GM12878 (cell line): ENCODE data around the gene ETV1. TPM values are rescaled to one million over a fixed set of nuclear protein-coding genes. Genes with fewer than 3 reads are reported as not detected.

Source experiments
- ATAC-seq: fragments of 200-7000 bp; cut with Tn5 transposase; 3 replicates; pipeline ENCODE4 v1.9.1; 2020; ENCODE audit warnings: mild to moderate bottlenecking, moderate library complexity
- BruUV-seq: library from RNA; stranded (reverse); fragments of 400-500 nt; replicated peaks from 2 replicates; lab custom pipeline; 2021; lab: Mats Ljungman, UMichigan
- CTCF ChIA-PET: fragments of 300-600 bp; sonication (Branson Sonifier 250); formaldehyde crosslinking; extraction: SDS; loops from one replicate; lab custom pipeline; 2021; ENCODE audit warnings: inconsistent platforms; lab: Yijun Ruan, JAX
- POLR2A ChIA-PET: fragments of 350-600 bp; formaldehyde crosslinking; extraction: SDS; loops from one replicate; lab custom pipeline; 2021; ENCODE audit warnings: inconsistent platforms; lab: Charles Lee
- RAD21 ChIA-PET: fragments of 300-600 bp; sonication (Branson Sonifier 250); formaldehyde crosslinking; loops from one replicate; lab custom pipeline; 2023; ENCODE audit warnings: antibody characterized with exemption; ENCODE audit not compliant: unreplicated experiment; lab: Charles Lee
- SMC1A ChIA-PET: fragments of 300-600 bp; sonication (Branson Sonifier 250); formaldehyde crosslinking; loops from one replicate; lab custom pipeline; 2023; ENCODE audit not compliant: unreplicated experiment, uncharacterized antibody; lab: Charles Lee
- DNase-seq: peaks from one replicate; pipeline ENCODE4 v3.0.0-alpha.2; 2011; ENCODE audit warnings: low read depth, low spot score
- FAIRE-seq: peaks from 3 replicates; lab custom pipeline; 2011; peaks lifted over from hg19 to GRCh38; lab: Jason Lieb, UNC
- H2AFZ ChIP-seq: 2 replicates; pipeline ENCODE4 v1.6.0; 2011; ENCODE audit warnings: low read depth, low read length, control low read depth; ENCODE audit not compliant: control insufficient read depth
- H3K27ac ChIP-seq: 2 replicates; pipeline ENCODE4 v1.5.1; 2011; ENCODE audit warnings: control low read depth; ENCODE audit not compliant: control insufficient read depth, insufficient read depth
- H3K27me3 ChIP-seq, 2 experiments: replicated peaks in 1 of 2; 2 replicates each; pipeline versions ENCODE4 v1.6.0 to v1.6.1; 2011; ENCODE audit warnings: low read length in 1 of 2; ENCODE audit not compliant: control insufficient read depth in 2 of 2, insufficient read depth in 2 of 2
- H3K36me3 ChIP-seq, 2 experiments: 2 replicates each; pipeline ENCODE4 v1.5.1; 2011; ENCODE audit warnings: low read length in 1 of 2; ENCODE audit not compliant: control insufficient read depth in 2 of 2, insufficient read depth in 2 of 2
- H3K4me1 ChIP-seq: 2 replicates; pipeline ENCODE4 v1.6.1; 2011; ENCODE audit warnings: mild to moderate bottlenecking, low read length, moderate library complexity, mixed read lengths; ENCODE audit not compliant: control insufficient read depth, insufficient read depth
- H3K4me2 ChIP-seq: 2 replicates; pipeline ENCODE4 v1.6.0; 2011; ENCODE audit warnings: control low read depth; ENCODE audit not compliant: control insufficient read depth, insufficient read depth
- H3K4me3 ChIP-seq: fragments of 200-600 bp; sonication (generic); 2 replicates; pipeline ENCODE4 v1.5.1; 2016
- H3K79me2 ChIP-seq: 2 replicates; pipeline ENCODE4 v1.6.0; 2011; ENCODE audit warnings: low read length; ENCODE audit not compliant: control insufficient read depth, insufficient read depth
- H3K9ac ChIP-seq: 2 replicates; pipeline ENCODE4 v1.8.0; 2011; ENCODE audit warnings: low read length, control low read depth, mixed read lengths; ENCODE audit not compliant: control insufficient read depth, insufficient read depth
- H3K9me3 ChIP-seq: replicated peaks from 3 replicates; pipeline ENCODE4 v1.5.1; 2011; ENCODE audit warnings: mild to moderate bottlenecking, low read length; ENCODE audit not compliant: control insufficient read depth, insufficient read depth
- H4K20me1 ChIP-seq: 2 replicates; pipeline ENCODE4 v1.6.0; 2011; ENCODE audit not compliant: control insufficient read depth, insufficient read depth
- CHD4 ChIP-seq: fragments of 200-600 bp; sonication (generic); IDR thresholded peaks from 2 replicates; pipeline ENCODE4 v1.6.1; 2016; ENCODE audit warnings: mild to moderate bottlenecking
- CREM ChIP-seq: IDR thresholded peaks from 2 replicates; pipeline ENCODE4 v1.6.1; 2014; ENCODE audit warnings: antibody characterized with exemption, low read depth
- E4F1 ChIP-seq: fragments of 450-650 bp; IDR thresholded peaks from 2 replicates; pipeline ENCODE4 v1.6.1; 2018; ENCODE audit warnings: borderline replicate concordance, mild to moderate bottlenecking; ENCODE audit not compliant: partially characterized antibody
- FOXK2 ChIP-seq: fragments of 450-650 bp; IDR thresholded peaks from 2 replicates; pipeline ENCODE4 v1.6.1; 2017; ENCODE audit warnings: mild to moderate bottlenecking, moderate library complexity
- IRF5 ChIP-seq: fragments of 450-650 bp; IDR thresholded peaks from 2 replicates; pipeline ENCODE4 v1.6.1; 2017; ENCODE audit warnings: borderline replicate concordance
- JUNB ChIP-seq: IDR thresholded peaks from 2 replicates; pipeline ENCODE4 v1.6.1; 2016; ENCODE audit warnings: antibody characterized with exemption, mild to moderate bottlenecking
- MYB ChIP-seq: fragments of 150-350 bp; IDR thresholded peaks from 2 replicates; pipeline ENCODE4 v1.6.1; 2014; ENCODE audit warnings: mild to moderate bottlenecking, low read depth, low read length, borderline replicate concordance
- NFIC ChIP-seq: IDR thresholded peaks from 2 replicates; pipeline ENCODE4 v1.6.1; 2012; ENCODE audit warnings: low read depth, mild to moderate bottlenecking, inconsistent platforms, low read length, moderate library complexity
- PRDM15 ChIP-seq: fragments of 450-650 bp; formaldehyde crosslinking; IDR thresholded peaks from 2 replicates; pipeline ENCODE4 v1.4.0; 2020; ENCODE audit warnings: mild to moderate bottlenecking, moderate library complexity
- RBBP5 ChIP-seq: fragments of 200-600 bp; sonication (generic); conservative IDR thresholded peaks from 2 replicates; pipeline ENCODE4 v1.6.1; 2016
- ZBTB4 ChIP-seq: fragments of 450-650 bp; formaldehyde crosslinking; IDR thresholded peaks from 2 replicates; pipeline ENCODE4 v1.4.0; 2022; ENCODE audit warnings: mild to moderate bottlenecking, moderate library complexity
- WGBS: methylation state at CpG from one replicate; pipeline ENCODE4 v1.1.6; 2016; ENCODE audit warnings: low lambda C conversion rate; ENCODE audit not compliant: insufficient replicate concordance, insufficient coverage; ENCODE audit errors: missing lambda C conversion rate; 5-methylcytosine and 5-hydroxymethylcytosine counted together
- in situ Hi-C: fragments of 300-500 bp; cut with MboI; formaldehyde crosslinking; loops from 9 replicates; pipeline ENCODE4 v1.14.3; 2018; ENCODE audit warnings: mixed read lengths
- intact Hi-C: fragments of 100-400 bp; cut with micrococcal nuclease; formaldehyde crosslinking; loops from one replicate; pipeline ENCODE4 v1.14.2; 2022; ENCODE audit not compliant: unreplicated experiment
- polyA plus RNA-seq, 11 experiments: library from polyadenylated mRNA; depleted of rRNA in 4 of 11; unstranded in 6 of 11; stranded (reverse) in 5 of 11; fragments of >200 nt; fragmentation: Nextera tagmentation in 4 of 11; fragmentation: Illumina TruSeq in 1 of 11; extraction: Ambion mirVana in 4 of 11; extraction: Trizol in 1 of 11; gene quantifications; 1 replicate in 1 of 11; 2 replicates in 10 of 11; pipeline versions ENCODE4 v1.2.1 to v1.2.3, GENCODE V29; 2011 to 2016; ENCODE audit warnings: inconsistent platforms in 2 of 11, missing spikeins in 2 of 11, low read depth in 1 of 11
- total RNA-seq, 4 experiments: library from RNA; depleted of rRNA in 3 of 4; stranded (reverse); fragments of >200 nt in 3 of 4; fragmentation: Illumina TruSeq in 1 of 4; extraction: Trizol in 1 of 4; gene quantifications; 2 replicates each; pipeline versions ENCODE4 v1.2.1 to v1.2.3, GENCODE V29; 2013 to 2021

Gene ETV1
- total and polyA plus RNA-seq, 10 of the 15 experiments (the other 5 are each of a cell fraction or from before 2014, with no cell fraction given): 0.03 to 9.3 (median 0.16) TPM; not detected in 4

- TF ChIP-seq PRDM15 (CRISPR knock-in tag): no peak
Observed at GRCh38 chr7:13988731-13989125, 738 bp downstream of the ETV1 start (continued).

GRCh38 chr7:13988065-13988464 lies 1.4 kb downstream of the ETV1 start:
- in situ Hi-C loops: no loop called here
- ChIA-PET RAD21 (interaction anchor here (1.1 kb wide), 1 partner anchor 11 kb away, joined by 3 read pairs; no protein-coding TSS in a partner anchor), SMC1A (no interaction called here), CTCF (interaction anchor here (1.2 kb wide), 1 partner anchor 19 kb away, joined by 3 read pairs; no protein-coding TSS in a partner anchor), POLR2A (interaction anchor here (0.6 kb wide), 1 partner anchor 18 kb away, joined by 3 read pairs; no protein-coding TSS in a partner anchor)
- ATAC-seq (no peak), FAIRE-seq (no peak), DNase-seq (no peak)
- H2AFZ ChIP-seq: no peak overlapping the region
- intact Hi-C loops: no loop called here
- no TSS peak for BruUV-seq
- 51% methylated on average over 8 of the region's 8 CpGs for WGBS
- no peaks in the 10 kb centered on the region for H3K36me3 ChIP-seq
- no peak overlapping the region for H3K9ac ChIP-seq
- no peaks in the 10 kb centered on the region; the same call in 2 of the 3 replicates for H3K9me3 ChIP-seq
- H3K27me3 ChIP-seq: no peaks in the 10 kb centered on the region; a peak in 2 of 4 replicates
- H3K4me1 ChIP-seq: no peaks in the 10 kb centered on the region
- H3K4me3 ChIP-seq: no peak overlapping the region
- no peak overlapping the region for H3K4me2 ChIP-seq
- H3K27ac ChIP-seq: no peak overlapping the region
- TF ChIP-seq RBBP5 (no peak), E4F1 (no peak), CHD4 (no peak), MYB (no peak), IRF5 (no peak), ZBTB4 (CRISPR knock-in tag) (no peak), FOXK2 (no peak), CREM (no peak), JUNB (no peak), NFIC (no peak)
- no peaks in the 10 kb centered on the region for H3K79me2 ChIP-seq
- H4K20me1 ChIP-seq: no peaks in the 10 kb centered on the region
